K562 (cell line): ENCODE measurements around the gene DDC. TPM values are rescaled to one million over a fixed set of nuclear protein-coding genes. Genes with fewer than 3 reads are reported as not detected.
A peak's percentile ranks its signal among the peaks of the same experiment; 100 is the strongest.

Source experiments
- ATAC-seq: fragments of 200-7000 bp; cut with Tn5 transposase; 3 replicates; pipeline ENCODE4 v1.9.1; 2020; ENCODE audit warnings: moderate library complexity
- BruUV-seq: library from RNA; stranded (reverse); fragments of 400-500 nt; replicated peaks from 2 replicates; lab custom pipeline; 2021; lab: Mats Ljungman, UMichigan
- CTCF ChIA-PET: fragments of 300-600 bp; formaldehyde crosslinking; extraction: SDS; loops from one replicate; lab custom pipeline; 2021; ENCODE audit warnings: low intra/inter-chr PET ratio; lab: Yijun Ruan, JAX
- POLR2A ChIA-PET: fragments of 300-600, 350-650 bp; sonication (Branson Sonifier 250); formaldehyde crosslinking; extraction: SDS; loops from one replicate; lab custom pipeline; 2021; ENCODE audit warnings: antibody characterized with exemption, inconsistent platforms; lab: Yijun Ruan, JAX
- DNase-seq, 4 experiments: peaks; one replicate each; pipeline versions ENCODE4 v3.0.0 to v3.0.0-alpha.2; 2011 to 2018; ENCODE audit warnings: low spot score in 3 of 4, mixed read lengths in 3 of 4; ENCODE audit errors: extremely low read depth in 1 of 4
- FAIRE-seq: peaks from 2 replicates; lab custom pipeline; 2011; peaks lifted over from hg19 to GRCh38; lab: Jason Lieb, UNC
- H2AFZ ChIP-seq: 2 replicates; pipeline ENCODE4 v1.6.0; 2011; ENCODE audit warnings: low read depth, low read length, control low read depth, inconsistent platforms
- H3K27ac ChIP-seq: fragments of 200-600 bp; 3 replicates; pipeline ENCODE4 v1.8.0; 2011; ENCODE audit warnings: low read depth, mild to moderate bottlenecking, control low read depth, inconsistent platforms, low read length, moderate library complexity, mixed read lengths; ENCODE audit errors: extremely low read depth
- H3K27me3 ChIP-seq, 2 experiments: fragments of 300-600 bp in 1 of 2; 2 replicates in 1 of 2; 3 replicates in 1 of 2; pipeline versions ENCODE4 v1.6.0 to v1.8.0; 2011; ENCODE audit warnings: inconsistent platforms in 2 of 2, low read length in 2 of 2, mild to moderate bottlenecking in 1 of 2, mixed read lengths in 1 of 2, moderate library complexity in 1 of 2; ENCODE audit not compliant: control insufficient read depth in 2 of 2, insufficient read depth in 2 of 2
- H3K36me3 ChIP-seq: fragments of 300-600 bp; 3 replicates; pipeline ENCODE4 v1.8.0; 2011; ENCODE audit warnings: mild to moderate bottlenecking, low read length, inconsistent platforms; ENCODE audit not compliant: control insufficient read depth, insufficient read depth
- H3K4me1 ChIP-seq, 2 experiments: fragments of 200-600 bp in 1 of 2; replicated peaks in 1 of 2; 2 replicates in 1 of 2; 3 replicates in 1 of 2; pipeline versions ENCODE4 v1.5.1 to v1.8.0; 2011; ENCODE audit warnings: inconsistent platforms in 2 of 2, low read length in 2 of 2, mild to moderate bottlenecking in 1 of 2, mixed read lengths in 1 of 2, moderate library complexity in 1 of 2; ENCODE audit not compliant: control insufficient read depth in 2 of 2, insufficient read depth in 2 of 2
- H3K4me2 ChIP-seq: 2 replicates; pipeline ENCODE4 v1.6.1; 2011; ENCODE audit warnings: low read length, control low read depth, inconsistent platforms, mixed read lengths; ENCODE audit not compliant: insufficient read depth
- H3K4me3 ChIP-seq: fragments of 200-600 bp; sonication (generic), shearing (Covaris generic); 2 replicates; pipeline ENCODE4 v1.5.1; 2016; ENCODE audit warnings: control low read depth, inconsistent platforms
- H3K79me2 ChIP-seq: fragments of 200-600 bp; 3 replicates; pipeline ENCODE4 v1.8.0; 2011; ENCODE audit warnings: low read length, inconsistent platforms; ENCODE audit not compliant: control insufficient read depth, insufficient read depth
- H3K9ac ChIP-seq, 2 experiments: 2 replicates each; pipeline versions ENCODE4 v1.6.0 to v1.6.1; 2011; ENCODE audit warnings: low read depth in 2 of 2, low read length in 2 of 2, control low read depth in 1 of 2, inconsistent platforms in 1 of 2, mild to moderate bottlenecking in 1 of 2, mixed read lengths in 1 of 2; ENCODE audit not compliant: insufficient read depth in 1 of 2
- H3K9me1 ChIP-seq: one replicate; pipeline ENCODE4 v1.6.0; 2011; ENCODE audit warnings: inconsistent platforms, mild to moderate bottlenecking, low read length, moderate library complexity; ENCODE audit not compliant: control insufficient read depth, insufficient read depth
- H3K9me3 ChIP-seq: replicated peaks from 2 replicates; pipeline ENCODE4 v1.5.1; 2011; ENCODE audit warnings: low read depth, low read length, inconsistent platforms; ENCODE audit not compliant: control insufficient read depth, insufficient read depth
- H4K20me1 ChIP-seq: replicated peaks from 2 replicates; pipeline ENCODE4 v1.6.1; 2011; ENCODE audit warnings: low read length, inconsistent platforms, mixed read lengths; ENCODE audit not compliant: control insufficient read depth, insufficient read depth
- CEBPB ChIP-seq: fragments of 450-650 bp; IDR thresholded peaks from 2 replicates; pipeline ENCODE4 v1.6.1; 2016; ENCODE audit warnings: missing genetic modification characterization, missing compliant biosample characterization
- CEBPG ChIP-seq, 3 experiments: fragments of 200-800 bp in 1 of 3; sonication (Bioruptor generic) in 1 of 3; sonication (generic) in 1 of 3; formaldehyde crosslinking in 1 of 3; IDR thresholded peaks in 2 of 3; conservative IDR thresholded peaks in 1 of 3; 2 replicates each; pipeline versions ENCODE4 v1.6.1 to v1.8.0; 2016 to 2022; ENCODE audit warnings: missing compliant biosample characterization in 2 of 3, missing genetic modification characterization in 2 of 3, mild to moderate bottlenecking in 1 of 3, missing genetic modification reagents in 1 of 3
- COPS2 ChIP-seq: fragments of 450-650 bp; conservative IDR thresholded peaks from 2 replicates; pipeline ENCODE4 v1.6.1; 2016; ENCODE audit warnings: mild to moderate bottlenecking, moderate library complexity
- CREB3L1 ChIP-seq: fragments of 450-650 bp; IDR thresholded peaks from 2 replicates; pipeline ENCODE4 v1.6.1; 2014; ENCODE audit warnings: low read depth, mild to moderate bottlenecking, moderate library complexity, borderline replicate concordance
- ESRRA ChIP-seq: fragments of 450-650 bp; IDR thresholded peaks from 2 replicates; pipeline ENCODE4 v1.6.1; 2014; ENCODE audit warnings: low read depth, mild to moderate bottlenecking, moderate library complexity, borderline replicate concordance
- ETS2 ChIP-seq: IDR thresholded peaks from 2 replicates; pipeline ENCODE4 v1.6.1; 2016; ENCODE audit warnings: borderline replicate concordance, missing genetic modification characterization, mild to moderate bottlenecking, moderate library complexity, missing compliant biosample characterization; ENCODE audit not compliant: poor library complexity, severe bottlenecking
- FOXJ3 ChIP-seq: sonication (generic); formaldehyde crosslinking; IDR thresholded peaks from 2 replicates; pipeline ENCODE4 v1.4.0; 2020; ENCODE audit warnings: mild to moderate bottlenecking, missing genetic modification reagents
- FOXK2 ChIP-seq, 2 experiments: fragments of 450-650 bp; IDR thresholded peaks in 1 of 2; conservative IDR thresholded peaks in 1 of 2; 2 replicates each; pipeline ENCODE4 v1.6.1; 2016; ENCODE audit warnings: low read depth in 2 of 2, mild to moderate bottlenecking in 1 of 2
- GTF2F1 ChIP-seq: IDR thresholded peaks from 2 replicates; pipeline ENCODE4 v1.6.1; 2011; ENCODE audit warnings: low read depth, low read length, improper control_type of control experiment
- HNRNPUL1 ChIP-seq: fragments of 200-400 bp; formaldehyde crosslinking; IDR thresholded peaks from 2 replicates; pipeline ENCODE4 v1.6.1; 2017; ENCODE audit warnings: low read length
- KDM1A ChIP-seq, 2 experiments: fragments of 450-650 bp; IDR thresholded peaks; 2 replicates each; pipeline ENCODE4 v1.6.1; 2016; ENCODE audit warnings: mild to moderate bottlenecking in 2 of 2
- MCM5 ChIP-seq: fragments of 450-650 bp; IDR thresholded peaks from 2 replicates; pipeline ENCODE4 v1.6.1; 2016; ENCODE audit warnings: low read depth
- MTA2 ChIP-seq: fragments of 450-650 bp; IDR thresholded peaks from 2 replicates; pipeline ENCODE4 v1.6.1; 2016; ENCODE audit warnings: low read depth
- POLR3G ChIP-seq: IDR thresholded peaks from 2 replicates; pipeline ENCODE4 v1.6.1; 2011; ENCODE audit not compliant: insufficient read length, insufficient replicate concordance; ENCODE audit errors: extremely low read depth
- RBM14 ChIP-seq: fragments of 200-400 bp; formaldehyde crosslinking; IDR thresholded peaks from 2 replicates; pipeline ENCODE4 v1.6.1; 2018; ENCODE audit warnings: low read depth, mild to moderate bottlenecking, low read length, moderate library complexity, borderline replicate concordance; ENCODE audit not compliant: insufficient read depth
- SMAD2 ChIP-seq: fragments of 150-350 bp; IDR thresholded peaks from 2 replicates; pipeline ENCODE4 v1.6.1; 2014; ENCODE audit warnings: low read depth, mild to moderate bottlenecking, low read length
- TARDBP ChIP-seq: fragments of 450-650 bp; IDR thresholded peaks from 2 replicates; pipeline ENCODE4 v1.6.1; 2016
- ZBTB7A ChIP-seq: IDR thresholded peaks from 2 replicates; pipeline ENCODE4 v1.6.1; 2011; ENCODE audit warnings: low read depth, mild to moderate bottlenecking, low read length, moderate library complexity, borderline replicate concordance; ENCODE audit not compliant: control insufficient read depth
- ZNF707 ChIP-seq: fragments of 250-450 bp; sonication (Bioruptor Pico); conservative IDR thresholded peaks from 2 replicates; pipeline ENCODE4 v1.8.0; 2022; ENCODE audit warnings: inconsistent platforms, mild to moderate bottlenecking, moderate library complexity
- ZNF766 ChIP-seq: fragments of 200-800 bp; sonication (Bioruptor generic); conservative IDR thresholded peaks from 2 replicates; pipeline ENCODE4 v1.6.1; 2016; ENCODE audit warnings: missing genetic modification characterization, missing compliant biosample characterization
- ZNF785 ChIP-seq: fragments of 250-450 bp; sonication (Bioruptor Pico); IDR thresholded peaks from 2 replicates; pipeline ENCODE4 v1.4.0; 2020; ENCODE audit warnings: mild to moderate bottlenecking
- WGBS: fragments of 100-300 bp; shearing (Covaris generic); methylation state at CpG from one replicate; pipeline ENCODE4 v1.1.6; 2016; ENCODE audit warnings: low coverage, mixed read lengths; ENCODE audit not compliant: insufficient coverage; ENCODE audit errors: missing lambda C conversion rate; 5-methylcytosine and 5-hydroxymethylcytosine counted together
- in situ Hi-C: fragments of 300-500 bp; cut with MboI; formaldehyde crosslinking; loops from 4 replicates; pipeline ENCODE4 v1.15.0; 2018; ENCODE audit warnings: inconsistent platforms, mixed read lengths
- intact Hi-C: fragments of 100-400 bp; cut with micrococcal nuclease; formaldehyde crosslinking; loops from 2 replicates; pipeline ENCODE4 v1.14.2; 2022
- polyA plus RNA-seq, 8 experiments: library from polyadenylated mRNA; depleted of rRNA in 4 of 8; stranded (reverse) in 5 of 8; unstranded in 3 of 8; fragments of >200 nt; fragmentation: Nextera tagmentation in 2 of 8; fragmentation: Illumina TruSeq in 1 of 8; extraction: Ambion mirVana in 2 of 8; extraction: Trizol in 1 of 8; gene quantifications; 2 replicates each; pipeline versions ENCODE4 v1.2.1 to v1.2.3, GENCODE V29; 2011 to 2014; ENCODE audit warnings: inconsistent platforms in 1 of 8, missing spikeins in 1 of 8
- total RNA-seq, 7 experiments: library from RNA; depleted of rRNA in 6 of 7; stranded (reverse); fragments of >200 nt in 6 of 7; fragmentation: Illumina TruSeq in 2 of 7; extraction: Trizol in 2 of 7; gene quantifications; 2 replicates each; pipeline versions ENCODE4 v1.2.1 to v1.2.3, GENCODE V29; 2011 to 2021; ENCODE audit warnings: low replicate concordance in 1 of 7

DDC gene
- total and polyA plus RNA-seq, 9 of the 15 experiments (the other 6 are each of a cell fraction or from before 2014, with no cell fraction given): not detected

GRCh38 chr7:50423860-50424259 lies 141.3 kb downstream of the DDC start:
- CTCF ChIA-PET: no interaction called here

GRCh38 chr7:50422858-50423257 lies 142.3 kb downstream of the DDC start:
- no peak for FAIRE-seq
- ChIA-PET POLR2A (no interaction called here), CTCF (no interaction called here)
- no peak for ATAC-seq
- H2AFZ ChIP-seq: no peak overlapping the region
- no peaks in the 10 kb centered on the region for H3K9me1 ChIP-seq
- H4K20me1 ChIP-seq: 0 out of 2 replicates have a peak, but pooled peaks cover 4% of the 10 kb centered on the region
- DNase-seq: no peak
- no peaks in the 10 kb centered on the region for H3K9me3 ChIP-seq
- H3K4me2 ChIP-seq: no peak overlapping the region
- H3K27me3 ChIP-seq: peaks cover 2 to 5% of the 10 kb centered on the region in 2 experiments; a peak in 1 of 5 replicates
- H3K36me3 ChIP-seq: no peaks in the 10 kb centered on the region
- no peak for TF ChIP-seq MCM5
- no peak for TF ChIP-seq FOXK2 (conservative IDR thresholded peaks at IDR 0.05 in 1 of 2, IDR thresholded peaks at IDR 0.05 in 1 of 2; ENCODE audit: low read depth in 2 of 2)
- peak; percentile 60 for TF ChIP-seq CEBPB (tag)
- TF ChIP-seq FOXJ3 (CRISPR knock-in tag): no peak
- TF ChIP-seq CREB3L1: no peak
- no peak for TF ChIP-seq CEBPG (CRISPR knock-in tag; IDR thresholded peaks at IDR 0.05)
- peak in 1 of 2 experiments; percentile 34; a peak in 1 of 4 replicates for TF ChIP-seq CEBPG (tag; conservative IDR thresholded peaks at IDR 0.05 in 1 of 2, IDR thresholded peaks at IDR 0.05 in 1 of 2)
- no peak for TF ChIP-seq ZNF785
- TF ChIP-seq ETS2 (tag): no peak
- no peaks in the 10 kb centered on the region for H3K79me2 ChIP-seq
- in situ Hi-C loops (no loop called here), intact Hi-C loops (no loop called here)
- H3K4me1 ChIP-seq: peaks cover 0 to 2% of the 10 kb centered on the region in 2 experiments; a peak in 1 of 5 replicates
- no peak overlapping the region for H3K4me3 ChIP-seq
- H3K9ac ChIP-seq: no peak overlapping the region
- 11% methylated on average over 6 of the region's 6 CpGs for WGBS
- no TSS peak for BruUV-seq
- no peak overlapping the region for H3K27ac ChIP-seq

More at GRCh38 chr7:50423860-50424259, 141.3 kb downstream of the DDC start:
- Histone ChIP-seq H3K9me3 (no peaks in the 10 kb centered on the region), H2AFZ (no peak overlapping the region), H3K79me2 (no peaks in the 10 kb centered on the region), H3K36me3 (no peaks in the 10 kb centered on the region), H3K4me1 (0 out of 5 replicates have a peak, but pooled peaks cover 0 to under 1% of the 10 kb centered on the region in 2 experiments), H3K27me3 (peaks cover 2 to 5% of the 10 kb centered on the region in 2 experiments; a peak in 1 of 5 replicates), H3K4me2 (no peak overlapping the region), H3K4me3 (no peak overlapping the region), H3K9ac (no peak overlapping the region), H4K20me1 (0 out of 2 replicates have a peak, but pooled peaks cover 4% of the 10 kb centered on the region), H3K27ac (no peak overlapping the region), H3K9me1 (no peaks in the 10 kb centered on the region)
- FAIRE-seq (no peak), DNase-seq (no peak), ATAC-seq (0 out of 3 replicates have a peak, but pooled peaks have one; percentile 37)
- in situ Hi-C loops (no loop called here), intact Hi-C loops (no loop called here)
- TF ChIP-seq COPS2 (no peak), GTF2F1 (no peak), POLR3G (no peak), ZNF707 (CRISPR knock-in tag) (no peak), ZBTB7A (no peak), MTA2 (no peak), KDM1A (IDR thresholded peaks at IDR 0.05) (no peak), HNRNPUL1 (no peak), ZNF766 (CRISPR knock-in tag) (no peak), RBM14 (no peak), ESRRA (no peak), TARDBP (no peak), SMAD2 (no peak)
- POLR2A ChIA-PET: interaction anchor here (0.9 kb wide), 1 partner anchor 11 kb away, joined by 3 read pairs; no protein-coding TSS in a partner anchor
- no TSS peak for BruUV-seq
- WGBS: 3% methylated on average over 4 of the region's 4 CpGs
